HG03064 (cell line): ENCODE results near the gene SIK3.

Experiments used
- ATAC-seq: cut with Tn5 transposase; IDR thresholded peaks from one replicate; pipeline ENCODE4 v1.9.1; 2021; ENCODE audit warnings: low read depth; ENCODE audit not compliant: unreplicated experiment

The SIK3 gene

GRCh38 chr11:116936754-116937446 lies 161.3 kb downstream of the SIK3 start:
- ATAC-seq = no peak

- ATAC-seq = no peak
Measured at GRCh38 chr11:116935514-116935913, 162.7 kb downstream of the SIK3 start.

- ATAC-seq = no peak
Measured at GRCh38 chr11:116935089-116935488, 163.1 kb downstream of the SIK3 start.

GRCh38 chr11:116933961-116934360 lies 164.3 kb downstream of the SIK3 start:
- ATAC-seq = no peak

- no peak for ATAC-seq
Measured at GRCh38 chr11:116932181-116932580, 166.0 kb downstream of the SIK3 start.

GRCh38 chr11:116931206-116931953 lies 166.8 kb downstream of the SIK3 start:
- ATAC-seq = no peak

- ATAC-seq = no peak
Measured at GRCh38 chr11:116930586-116930985, 167.6 kb downstream of the SIK3 start.

- ATAC-seq = no peak
Measured at GRCh38 chr11:116930177-116930576, 168.1 kb downstream of the SIK3 start.

GRCh38 chr11:116929414-116930090 lies 168.7 kb downstream of the SIK3 start:
- no peak for ATAC-seq

GRCh38 chr11:116928845-116929244 lies 169.4 kb downstream of the SIK3 start:
- no peak for ATAC-seq

- peak; percentile 50 for ATAC-seq
Measured at GRCh38 chr11:116928102-116928777, 170.0 kb downstream of the SIK3 start.

- no peak for ATAC-seq
Measured at GRCh38 chr11:116927163-116927974, 170.9 kb downstream of the SIK3 start.

GRCh38 chr11:116925050-116925449 lies 173.2 kb downstream of the SIK3 start:
- ATAC-seq = no peak

- no peak for ATAC-seq
Measured at GRCh38 chr11:116918925-116919655, 179.1 kb downstream of the SIK3 start.

GRCh38 chr11:116917632-116918031 lies 180.6 kb downstream of the SIK3 start:
- ATAC-seq = no peak

GRCh38 chr11:116916886-116917285 lies 181.3 kb downstream of the SIK3 start:
- ATAC-seq = no peak

GRCh38 chr11:116916052-116916451 lies 182.2 kb downstream of the SIK3 start:
- no peak for ATAC-seq

- no peak for ATAC-seq
Measured at GRCh38 chr11:116913000-116913399, 185.2 kb downstream of the SIK3 start.

GRCh38 chr11:116911976-116912734 lies 186.1 kb downstream of the SIK3 start:
- no peak for ATAC-seq
